Prostate gland (tissue), 2 donors: Measurements from ENCODE around the gene DSG4. TPM values are rescaled to one million over a fixed set of nuclear protein-coding genes. Genes with fewer than 3 reads are reported as not detected.

ENCODE experiments used
- DNase-seq: peaks from one replicate; pipeline ENCODE4 v3.0.0-alpha.2; 2019; ENCODE audit warnings: low spot score
- H3K27ac ChIP-seq, 2 donors: fragments of 200-600 bp; sonication (generic); 2 replicates each; pipeline ENCODE4 v1.5.1; 2017 to 2019
- H3K27me3 ChIP-seq: fragments of 200-600 bp; sonication (generic); replicated peaks from 2 replicates; pipeline ENCODE4 v1.5.1; 2019; ENCODE audit not compliant: insufficient read depth
- H3K36me3 ChIP-seq, 2 donors: fragments of 200-600 bp; sonication (generic); 1 replicate in 1 of 2; 2 replicates in 1 of 2; pipeline versions ENCODE4 v1.5.1 to v1.8.1; 2017 to 2019
- H3K4me1 ChIP-seq: fragments of 200-600 bp; sonication (generic); replicated peaks from 2 replicates; pipeline ENCODE4 v1.5.1; 2019
- H3K4me3 ChIP-seq, 2 donors: fragments of 200-600 bp; sonication (generic); 2 replicates each; pipeline ENCODE4 v1.5.1; 2017 to 2019
- H3K9me3 ChIP-seq: fragments of 200-600 bp; sonication (generic); 2 replicates; pipeline ENCODE4 v1.5.1; 2017
- POLR2A ChIP-seq: fragments of 450-650 bp; IDR thresholded peaks from one replicate; pipeline ENCODE4 v1.6.1; 2016; ENCODE audit warnings: antibody characterized with exemption, mild to moderate bottlenecking
- POLR2AphosphoS5 ChIP-seq: sonication (generic); formaldehyde crosslinking; IDR thresholded peaks from one replicate; pipeline ENCODE4 v1.6.1; 2017; ENCODE audit warnings: antibody characterized with exemption
- WGBS: methylation state at CpG from one replicate; pipeline ENCODE4 v1.1.5; 2018; 5-methylcytosine and 5-hydroxymethylcytosine counted together
- intact Hi-C: fragments of 100-400 bp; cut with DNase I; formaldehyde crosslinking; loops from one replicate; pipeline ENCODE4 v1.14.2; 2022
- total RNA-seq, 2 donors: library from RNA; depleted of rRNA; stranded (reverse); fragments of >200 nt; gene quantifications; one replicate each; pipeline ENCODE4 v1.1.0, GENCODE V29; 2016
- TF ChIP-seq, protein P1 (sequence below), 4 experiments: fragments of 200-600 bp in 2 of 4; fragments of 450-650 bp in 2 of 4; sonication (generic) in 2 of 4; IDR thresholded peaks; 1 replicate in 3 of 4; 2 replicates in 1 of 4; pipeline ENCODE4 v1.5.1; 2016 to 2019; ENCODE audit warnings: antibody characterized with exemption in 4 of 4, mild to moderate bottlenecking in 2 of 4, moderate library complexity in 2 of 4

Gene DSG4
- total RNA-seq, 2 donors from 2014 or later, result 0.05 to 0.68 TPM

- Histone ChIP-seq H3K27me3 (no peaks in the 10 kb centered on the region), H3K27ac (no peak overlapping the region), H3K4me1 (no peaks in the 10 kb centered on the region), H3K4me3 (no peak overlapping the region), H3K9me3 (no peaks in the 10 kb centered on the region), H3K36me3 (no peaks in the 10 kb centered on the region)
- intact Hi-C loops, result loop anchor here (10.0 kb wide), 1 partner anchor 51 kb away; the partner anchor contains the start of gene DSG2
- 60% methylated on average over 2 of the region's 2 CpGs for WGBS
- TF ChIP-seq POLR2A (no peak), POLR2AphosphoS5 (no peak)
- TF ChIP-seq, protein P1, sequence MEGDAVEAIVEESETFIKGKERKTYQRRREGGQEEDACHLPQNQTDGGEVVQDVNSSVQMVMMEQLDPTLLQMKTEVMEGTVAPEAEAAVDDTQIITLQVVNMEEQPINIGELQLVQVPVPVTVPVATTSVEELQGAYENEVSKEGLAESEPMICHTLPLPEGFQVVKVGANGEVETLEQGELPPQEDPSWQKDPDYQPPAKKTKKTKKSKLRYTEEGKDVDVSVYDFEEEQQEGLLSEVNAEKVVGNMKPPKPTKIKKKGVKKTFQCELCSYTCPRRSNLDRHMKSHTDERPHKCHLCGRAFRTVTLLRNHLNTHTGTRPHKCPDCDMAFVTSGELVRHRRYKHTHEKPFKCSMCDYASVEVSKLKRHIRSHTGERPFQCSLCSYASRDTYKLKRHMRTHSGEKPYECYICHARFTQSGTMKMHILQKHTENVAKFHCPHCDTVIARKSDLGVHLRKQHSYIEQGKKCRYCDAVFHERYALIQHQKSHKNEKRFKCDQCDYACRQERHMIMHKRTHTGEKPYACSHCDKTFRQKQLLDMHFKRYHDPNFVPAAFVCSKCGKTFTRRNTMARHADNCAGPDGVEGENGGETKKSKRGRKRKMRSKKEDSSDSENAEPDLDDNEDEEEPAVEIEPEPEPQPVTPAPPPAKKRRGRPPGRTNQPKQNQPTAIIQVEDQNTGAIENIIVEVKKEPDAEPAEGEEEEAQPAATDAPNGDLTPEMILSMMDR (IDR thresholded peaks at IDR 0.05), result no peak
- no peak for DNase-seq
Observed at GRCh38 chr18:31444142-31444541, 67.6 kb downstream of the DSG4 start.

GRCh38 chr18:31445908-31446307, 69.3 kb downstream of the DSG4 start:
- no peak for TF ChIP-seq POLR2AphosphoS5
- TF ChIP-seq, protein P1 (IDR thresholded peaks at IDR 0.05), result no peak
- no peak for TF ChIP-seq POLR2A
- H3K27me3 ChIP-seq, result no peaks in the 10 kb centered on the region
- no peaks in the 10 kb centered on the region for H3K9me3 ChIP-seq
- no peak overlapping the region for H3K4me3 ChIP-seq
- no peak overlapping the region for H3K27ac ChIP-seq
- DNase-seq, result no peak
- no peaks in the 10 kb centered on the region for H3K4me1 ChIP-seq
- H3K36me3 ChIP-seq, result no peaks in the 10 kb centered on the region
- intact Hi-C loops, result loop anchor here (10.0 kb wide), 1 partner anchor 49 kb away; the partner anchor contains the start of gene DSG2

DNA sequence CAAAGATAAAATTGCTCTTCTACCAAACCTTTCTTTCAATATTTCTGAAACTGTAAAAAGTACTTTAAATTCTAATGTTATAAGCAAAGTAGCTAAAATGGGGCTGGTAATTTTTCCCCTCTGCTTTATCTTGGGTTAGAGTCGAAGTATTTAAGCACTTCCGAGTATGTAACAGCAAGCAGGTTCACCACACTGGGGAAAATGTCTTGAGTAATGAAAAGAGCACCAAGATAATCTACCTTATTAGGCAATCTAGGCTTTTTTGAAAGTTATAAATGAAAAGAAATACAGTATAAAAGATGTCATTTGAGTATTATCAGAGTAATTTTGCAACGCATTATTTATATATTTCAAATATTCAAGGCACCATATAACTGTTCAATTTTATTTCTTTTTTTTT, 70.3 kb downstream of the DSG4 start:
- DNase-seq, result no peak
- H3K27ac ChIP-seq, result no peak overlapping the region
- intact Hi-C loops, result loop anchor here (10.0 kb wide), 1 partner anchor 48 kb away; the partner anchor contains the start of gene DSG2
- H3K9me3 ChIP-seq, result no peaks in the 10 kb centered on the region
- no peaks in the 10 kb centered on the region for H3K4me1 ChIP-seq
- H3K27me3 ChIP-seq, result no peaks in the 10 kb centered on the region
- no peak overlapping the region for H3K4me3 ChIP-seq
- 94% methylated on average over 3 of the region's 3 CpGs for WGBS
- TF ChIP-seq POLR2A, result no peak
- TF ChIP-seq POLR2AphosphoS5, result no peak
- TF ChIP-seq, protein P1 (IDR thresholded peaks at IDR 0.05), result no peak
- H3K36me3 ChIP-seq, result no peaks in the 10 kb centered on the region

DNA sequence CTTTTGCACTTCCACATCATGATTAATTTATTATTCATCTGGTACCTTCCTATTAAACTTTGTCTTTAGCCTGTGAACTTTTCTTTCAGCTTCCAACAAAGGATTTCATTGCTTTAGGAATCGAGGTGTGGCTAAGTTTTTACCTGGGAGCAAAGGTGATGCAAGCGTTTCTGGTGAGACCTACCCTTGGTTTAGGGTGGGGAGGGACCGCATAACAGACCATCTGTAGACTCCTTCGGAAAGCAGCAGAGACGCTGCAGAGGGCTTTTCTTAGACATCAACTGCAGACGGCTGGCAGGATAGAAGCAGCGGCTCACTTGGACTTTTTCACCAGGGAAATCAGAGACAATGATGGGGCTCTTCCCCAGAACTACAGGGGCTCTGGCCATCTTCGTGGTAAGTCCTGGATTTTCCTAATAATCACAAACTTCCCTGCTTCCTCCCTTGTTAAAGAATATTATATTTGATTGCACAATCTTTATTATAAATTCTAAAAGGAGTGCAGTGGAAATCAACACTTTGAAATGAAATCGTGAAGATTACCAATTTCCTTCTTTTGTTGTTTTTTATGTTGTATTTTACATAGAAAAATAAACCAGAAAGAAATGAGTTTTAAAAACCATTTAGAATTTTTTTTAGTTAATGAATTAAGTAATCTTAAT, 71.1 kb downstream of the DSG4 start, which contains the start of gene DSG3:
DSG3 (plus strand) TSS at position 212 of the 662 bp plus-strand sequence; CDS start at position 349, 137 bp downstream.
- Histone ChIP-seq H3K4me1 (no peaks in the 10 kb centered on the region), H3K36me3 (no peaks in the 10 kb centered on the region), H3K9me3 (no peaks in the 10 kb centered on the region), H3K4me3 (no peak within 1 kb of the TSS), H3K27ac (no peak within 1 kb of the TSS), H3K27me3 (no peaks in the 10 kb centered on the region)
- intact Hi-C loops, result loop anchor here (10.0 kb wide), 1 partner anchor 47 kb away; the partner anchor contains the start of gene DSG2
- DNase-seq, result no peak
- 48% methylated on average over 9 of the region's 9 CpGs for WGBS
- TF ChIP-seq POLR2A (no peak), POLR2AphosphoS5 (no peak)
- TF ChIP-seq, protein P1 (IDR thresholded peaks at IDR 0.05), result no peak

GRCh38 chr18:31450409-31450808, 73.8 kb downstream of the DSG4 start:
- H3K27ac ChIP-seq, result no peak overlapping the region
- H3K4me1 ChIP-seq, result no peaks in the 10 kb centered on the region
- no peak overlapping the region for H3K4me3 ChIP-seq
- TF ChIP-seq, protein P1 (IDR thresholded peaks at IDR 0.05), result no peak
- TF ChIP-seq POLR2AphosphoS5, result no peak
- no peak for TF ChIP-seq POLR2A
- no peaks in the 10 kb centered on the region for H3K36me3 ChIP-seq
- no peak for DNase-seq
- no peaks in the 10 kb centered on the region for H3K27me3 ChIP-seq
- intact Hi-C loops, result no loop called here
- H3K9me3 ChIP-seq, result no peaks in the 10 kb centered on the region
